ENCODE measurements around the gene ACSS2. TPM values are rescaled to one million over a fixed set of nuclear protein-coding genes. Genes with fewer than 3 reads are reported as not detected.
"Not testable (repeated sequence)": the region's sequence is repeated elsewhere in the genome, so short reads cannot be mapped to it uniquely, and the experiment has no call there.

Gene ACSS2
- total RNA-seq, 2 donors from 2014 or later: 258 to 394 TPM

DNA sequence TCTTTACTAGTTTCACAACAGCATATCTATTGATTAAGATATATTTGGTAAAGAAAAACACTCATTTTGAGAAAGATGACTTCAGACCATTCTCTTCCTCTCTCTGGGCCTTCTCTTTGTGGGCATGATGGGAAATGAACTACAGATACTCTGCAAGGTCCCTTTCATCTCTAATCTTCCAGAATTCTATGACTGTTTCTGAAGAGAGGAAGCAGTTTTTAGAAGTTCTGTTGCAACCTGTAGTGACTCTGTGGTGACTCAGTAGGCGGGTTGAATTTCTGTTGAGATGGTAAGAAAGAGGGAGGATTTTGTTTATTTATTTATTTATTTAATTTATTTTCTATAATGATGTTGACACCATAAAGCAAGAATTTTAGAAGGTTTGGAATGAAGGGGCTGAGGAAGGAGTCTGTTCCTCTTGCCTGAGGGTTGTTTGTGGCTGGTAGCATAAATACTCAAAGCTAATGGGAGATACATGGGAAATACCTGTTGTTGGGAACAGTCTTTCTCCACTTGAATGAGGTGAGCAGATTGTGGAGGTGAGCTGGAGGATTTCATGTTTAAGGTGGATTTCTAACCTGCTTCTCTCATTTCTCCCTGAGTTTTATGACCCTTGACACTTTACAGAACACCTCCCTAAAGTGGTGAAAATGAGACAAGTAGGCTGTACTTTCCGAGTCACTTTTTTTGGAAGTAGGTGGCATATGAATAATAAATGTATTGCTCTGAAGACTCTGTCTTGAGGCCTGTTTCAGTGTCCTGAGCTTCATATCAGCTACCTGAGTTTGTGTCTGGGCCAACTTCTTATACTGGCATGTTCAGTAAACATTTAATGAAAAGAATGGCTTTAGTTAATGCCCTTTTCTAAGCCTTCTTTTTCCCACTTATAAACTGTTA is 15.0 kb downstream of the ACSS2 start:
- no peaks in the 10 kb centered on the region for H3K9me3 ChIP-seq
- no peaks in the 10 kb centered on the region for H3K27me3 ChIP-seq
- H3K27ac ChIP-seq: no peak overlapping the region
- peaks cover 15% of the 10 kb centered on the region for H3K4me1 ChIP-seq
- H3K9ac ChIP-seq (ENCODE audit: low read depth in 2 of 2, low read length in 2 of 2): peak overlapping the region in 1 of 2 donors; percentile 21
- no peak overlapping the region for H3K4me3 ChIP-seq
- TF ChIP-seq, protein P1, sequence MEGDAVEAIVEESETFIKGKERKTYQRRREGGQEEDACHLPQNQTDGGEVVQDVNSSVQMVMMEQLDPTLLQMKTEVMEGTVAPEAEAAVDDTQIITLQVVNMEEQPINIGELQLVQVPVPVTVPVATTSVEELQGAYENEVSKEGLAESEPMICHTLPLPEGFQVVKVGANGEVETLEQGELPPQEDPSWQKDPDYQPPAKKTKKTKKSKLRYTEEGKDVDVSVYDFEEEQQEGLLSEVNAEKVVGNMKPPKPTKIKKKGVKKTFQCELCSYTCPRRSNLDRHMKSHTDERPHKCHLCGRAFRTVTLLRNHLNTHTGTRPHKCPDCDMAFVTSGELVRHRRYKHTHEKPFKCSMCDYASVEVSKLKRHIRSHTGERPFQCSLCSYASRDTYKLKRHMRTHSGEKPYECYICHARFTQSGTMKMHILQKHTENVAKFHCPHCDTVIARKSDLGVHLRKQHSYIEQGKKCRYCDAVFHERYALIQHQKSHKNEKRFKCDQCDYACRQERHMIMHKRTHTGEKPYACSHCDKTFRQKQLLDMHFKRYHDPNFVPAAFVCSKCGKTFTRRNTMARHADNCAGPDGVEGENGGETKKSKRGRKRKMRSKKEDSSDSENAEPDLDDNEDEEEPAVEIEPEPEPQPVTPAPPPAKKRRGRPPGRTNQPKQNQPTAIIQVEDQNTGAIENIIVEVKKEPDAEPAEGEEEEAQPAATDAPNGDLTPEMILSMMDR (IDR thresholded peaks at IDR 0.05): no peak
- DNase-seq: no peak
- no peaks in the 10 kb centered on the region for H3K36me3 ChIP-seq
- intact Hi-C loops (cut with DNase I): no loop called here

DNA sequence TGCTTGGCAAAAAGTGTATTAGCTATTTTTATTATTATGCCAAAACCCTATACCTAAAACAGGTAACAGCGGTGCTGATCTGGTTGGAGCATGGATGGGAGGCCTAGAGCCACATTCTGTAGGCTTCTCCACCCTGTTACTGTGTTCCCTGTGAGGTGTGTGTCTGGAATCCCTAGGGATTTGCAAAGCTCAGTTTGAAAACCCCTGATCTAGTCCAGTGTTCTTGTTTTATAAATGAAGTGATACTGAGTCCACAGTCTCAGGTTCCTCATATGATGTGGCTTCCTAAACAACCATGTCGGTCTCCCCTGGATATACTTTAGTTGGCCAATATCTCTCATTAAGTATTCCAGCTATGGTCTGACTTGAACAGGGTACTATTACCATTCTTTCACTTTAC is 16.3 kb downstream of the ACSS2 start:
- Histone ChIP-seq H3K27ac (no peak overlapping the region), H3K9me3 (no peaks in the 10 kb centered on the region), H3K27me3 (no peaks in the 10 kb centered on the region), H3K9ac (ENCODE audit: low read depth in 2 of 2, low read length in 2 of 2) (no peak overlapping the region), H3K4me1 (peaks cover 15% of the 10 kb centered on the region), H3K4me3 (no peak overlapping the region), H3K36me3 (no peaks in the 10 kb centered on the region)
- intact Hi-C loops (cut with DNase I): no loop called here
- no peak for DNase-seq
- TF ChIP-seq, protein P1 (IDR thresholded peaks at IDR 0.05): no peak

DNA sequence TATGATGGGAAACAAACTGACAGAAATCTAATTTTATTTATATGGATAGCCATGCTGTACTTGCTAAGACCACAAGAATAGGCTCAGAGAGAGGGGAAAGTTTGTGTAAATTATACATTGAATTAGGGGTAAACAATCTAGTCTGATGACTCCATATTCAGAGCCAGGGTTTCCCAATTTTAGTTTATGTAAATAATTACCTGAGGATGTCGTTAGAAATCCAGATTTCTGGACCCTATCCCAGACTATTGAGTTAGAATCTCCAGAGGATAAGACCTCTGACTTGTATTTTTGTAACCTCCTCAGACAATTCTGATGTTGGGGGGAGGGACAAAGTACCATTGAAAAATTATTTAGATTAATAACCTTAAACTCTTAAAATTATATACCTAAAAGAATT is 18.3 kb downstream of the ACSS2 start:
- Histone ChIP-seq H3K4me1 (peaks cover 13% of the 10 kb centered on the region), H3K36me3 (no peaks in the 10 kb centered on the region), H3K9me3 (no peaks in the 10 kb centered on the region), H3K27me3 (no peaks in the 10 kb centered on the region), H3K27ac (no peak overlapping the region), H3K4me3 (no peak overlapping the region), H3K9ac (ENCODE audit: low read depth in 2 of 2, low read length in 2 of 2) (no peak overlapping the region)
- DNase-seq: no peak
- intact Hi-C loops (cut with DNase I): no loop called here
- TF ChIP-seq, protein P1 (IDR thresholded peaks at IDR 0.05): no peak

DNA sequence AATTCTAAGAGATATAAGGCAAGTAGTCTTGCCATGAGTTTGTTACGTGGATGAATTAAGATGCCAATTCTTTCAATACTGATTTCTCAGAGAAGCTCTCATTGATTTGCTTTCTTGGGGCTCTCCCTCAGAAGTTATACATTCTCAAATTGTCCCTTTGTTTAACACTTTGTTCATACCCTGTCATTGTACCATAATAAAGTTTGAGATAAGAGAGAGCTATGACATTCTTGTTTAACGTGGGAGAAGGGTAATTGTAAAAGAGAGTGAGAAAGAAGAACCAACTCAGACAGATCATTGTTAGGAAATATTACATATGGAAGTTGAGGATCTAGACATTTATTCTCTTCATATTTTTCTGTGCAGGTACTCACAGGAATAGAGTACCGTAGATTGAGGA is 19.1 kb downstream of the ACSS2 start:
- peaks cover 7% of the 10 kb centered on the region for H3K4me1 ChIP-seq
- intact Hi-C loops (cut with DNase I): no loop called here
- no peaks in the 10 kb centered on the region for H3K36me3 ChIP-seq
- no peaks in the 10 kb centered on the region for H3K9me3 ChIP-seq
- no peak overlapping the region for H3K27ac ChIP-seq
- DNase-seq: no peak
- TF ChIP-seq, protein P1 (IDR thresholded peaks at IDR 0.05): no peak
- no peak overlapping the region for H3K4me3 ChIP-seq
- peak overlapping the region in 1 of 2 donors; percentile 28 for H3K9ac ChIP-seq (ENCODE audit: low read depth in 2 of 2, low read length in 2 of 2)
- H3K27me3 ChIP-seq: no peaks in the 10 kb centered on the region

DNA sequence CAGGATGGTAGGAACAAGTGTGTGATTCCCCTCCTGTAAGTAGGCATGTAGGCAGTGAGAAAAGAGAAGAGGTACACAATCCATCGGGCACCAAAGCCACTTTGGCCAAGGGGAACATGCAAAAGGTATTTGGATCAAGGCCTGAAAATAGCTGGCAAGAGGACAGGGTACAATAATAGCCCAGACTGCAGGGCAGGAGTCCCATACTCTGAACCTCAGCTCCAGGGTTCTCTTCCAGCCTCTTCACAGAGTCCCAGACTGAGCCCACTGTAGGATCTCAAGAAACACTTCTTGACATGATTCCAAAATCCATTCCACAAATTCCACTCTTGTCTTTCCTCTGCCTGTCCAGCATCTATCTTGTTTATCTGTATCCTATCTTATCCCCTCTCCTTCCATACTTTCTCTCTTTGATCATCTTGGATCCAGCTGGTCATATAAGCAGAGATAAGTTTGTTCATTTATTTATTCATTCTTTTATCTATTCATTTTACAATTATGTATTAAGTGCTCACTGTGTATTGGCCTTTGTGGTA is 19.7 kb downstream of the ACSS2 start:
- no peaks in the 10 kb centered on the region for H3K27me3 ChIP-seq
- intact Hi-C loops (cut with DNase I): no loop called here

DNA sequence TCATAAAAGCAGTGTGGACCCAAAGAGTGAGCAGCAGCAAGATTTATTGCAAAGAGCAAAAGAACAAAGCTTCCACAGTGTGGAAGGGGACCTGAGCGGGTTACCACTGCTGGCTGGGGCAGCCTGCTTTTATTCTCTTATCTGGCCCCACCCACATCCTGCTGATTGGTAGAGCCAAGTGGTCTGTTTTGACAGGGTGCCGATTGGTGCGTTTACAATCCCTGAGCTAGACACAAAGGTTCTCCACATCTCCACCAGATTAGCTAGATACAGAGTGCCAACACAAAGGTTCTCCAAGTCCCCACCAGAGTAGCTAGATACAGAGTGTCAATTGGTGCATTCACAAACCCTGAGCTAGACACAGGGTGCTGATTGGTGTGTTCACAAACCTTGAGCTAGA is 21.7 kb downstream of the ACSS2 start:
- H3K27me3 ChIP-seq; H3K4me1 ChIP-seq; H3K4me3 ChIP-seq; intact Hi-C loops (cut with DNase I); H3K9me3 ChIP-seq; H3K27ac ChIP-seq; DNase-seq; H3K36me3 ChIP-seq; H3K9ac ChIP-seq (ENCODE audit: low read depth in 2 of 2, low read length in 2 of 2): not testable (repeated sequence)

More for the DNA sequence above, 19.7 kb downstream of the ACSS2 start:
- H3K36me3 ChIP-seq: no peaks in the 10 kb centered on the region
- H3K4me1 ChIP-seq: peaks cover 3% of the 10 kb centered on the region
- TF ChIP-seq, protein P1 (IDR thresholded peaks at IDR 0.05): no peak
- no peak overlapping the region for H3K4me3 ChIP-seq
- DNase-seq: no peak
- peak overlapping the region in 1 of 2 donors; percentile 28 for H3K9ac ChIP-seq (ENCODE audit: low read depth in 2 of 2, low read length in 2 of 2)
- no peaks in the 10 kb centered on the region for H3K9me3 ChIP-seq
- no peak overlapping the region for H3K27ac ChIP-seq

DNA sequence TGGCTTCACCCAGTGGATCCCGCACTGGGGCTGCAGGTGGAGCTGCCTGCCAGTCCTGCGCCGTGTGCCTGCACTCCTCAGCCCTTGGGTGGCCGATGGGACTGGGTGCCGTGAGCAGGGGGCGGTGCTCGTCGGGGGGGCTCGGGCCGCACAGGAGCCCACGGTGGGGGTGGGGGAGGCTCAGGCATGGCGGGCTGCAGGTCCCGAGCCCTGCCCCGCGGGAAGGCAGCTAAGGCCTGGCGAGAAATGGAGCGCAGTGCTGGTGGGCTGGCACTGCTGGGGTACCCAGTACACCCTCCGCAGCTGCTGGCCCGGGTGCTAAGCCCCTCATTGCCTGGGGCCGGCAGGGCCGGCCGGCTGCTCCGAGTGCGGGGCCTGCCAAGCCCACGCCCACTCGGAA is 22.3 kb downstream of the ACSS2 start:
- H3K4me1 ChIP-seq; H3K36me3 ChIP-seq; H3K4me3 ChIP-seq; H3K27ac ChIP-seq; H3K9ac ChIP-seq (ENCODE audit: low read depth in 2 of 2, low read length in 2 of 2); H3K9me3 ChIP-seq; H3K27me3 ChIP-seq; DNase-seq; intact Hi-C loops (cut with DNase I): not testable (repeated sequence)

Data from colonic mucosa (tissue), 4 donors.